LNCaP clone FGC (cell line): Measurements from ENCODE around the gene CYB561D1.

Source experiments
- DNase-seq: peaks from one replicate; pipeline ENCODE4 v3.0.0-alpha.2; 2011; ENCODE audit warnings: low read depth
- H3K4me3 ChIP-seq: 2 replicates; pipeline ENCODE4 v1.5.1; 2011; ENCODE audit warnings: mild to moderate bottlenecking, low read depth, low read length, control low read depth
- CTCF ChIP-seq: IDR thresholded peaks from 2 replicates; pipeline ENCODE4 v1.5.1; 2012; ENCODE audit warnings: mild to moderate bottlenecking; ENCODE audit not compliant: control insufficient read depth, insufficient read depth; ENCODE audit errors: extremely low read depth

CYB561D1 gene

GRCh38 chr1:109521002-109521951 is 27.4 kb downstream of the CYB561D1 start:
- no peak for DNase-seq
- H3K4me3 ChIP-seq = no peak overlapping the region
- no peak for TF ChIP-seq CTCF

GRCh38 chr1:109522026-109522425 is 28.1 kb downstream of the CYB561D1 start:
- no peak for TF ChIP-seq CTCF
- DNase-seq = no peak
- H3K4me3 ChIP-seq = no peak overlapping the region

DNA sequence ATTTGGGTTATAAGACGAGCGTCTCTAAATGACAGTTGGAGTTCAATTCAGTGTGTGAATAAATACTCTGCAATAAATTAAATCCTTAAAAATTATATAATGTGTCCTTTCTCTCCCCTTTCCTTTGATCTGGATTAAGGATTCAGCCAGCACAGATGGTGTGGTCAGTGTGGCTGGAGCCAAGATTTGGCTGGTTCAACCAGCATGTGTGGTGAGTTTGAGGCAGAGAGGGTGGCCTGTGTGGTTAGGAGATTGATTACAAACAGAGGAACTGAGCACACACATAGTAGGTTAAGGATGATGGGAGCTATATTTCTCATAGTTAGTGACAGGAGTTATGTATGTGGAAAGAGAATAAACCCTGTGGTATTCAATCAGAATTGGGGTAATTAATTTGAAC is 29.8 kb downstream of the CYB561D1 start:
- TF ChIP-seq CTCF = no peak
- no peak overlapping the region for H3K4me3 ChIP-seq
- no peak for DNase-seq

DNA sequence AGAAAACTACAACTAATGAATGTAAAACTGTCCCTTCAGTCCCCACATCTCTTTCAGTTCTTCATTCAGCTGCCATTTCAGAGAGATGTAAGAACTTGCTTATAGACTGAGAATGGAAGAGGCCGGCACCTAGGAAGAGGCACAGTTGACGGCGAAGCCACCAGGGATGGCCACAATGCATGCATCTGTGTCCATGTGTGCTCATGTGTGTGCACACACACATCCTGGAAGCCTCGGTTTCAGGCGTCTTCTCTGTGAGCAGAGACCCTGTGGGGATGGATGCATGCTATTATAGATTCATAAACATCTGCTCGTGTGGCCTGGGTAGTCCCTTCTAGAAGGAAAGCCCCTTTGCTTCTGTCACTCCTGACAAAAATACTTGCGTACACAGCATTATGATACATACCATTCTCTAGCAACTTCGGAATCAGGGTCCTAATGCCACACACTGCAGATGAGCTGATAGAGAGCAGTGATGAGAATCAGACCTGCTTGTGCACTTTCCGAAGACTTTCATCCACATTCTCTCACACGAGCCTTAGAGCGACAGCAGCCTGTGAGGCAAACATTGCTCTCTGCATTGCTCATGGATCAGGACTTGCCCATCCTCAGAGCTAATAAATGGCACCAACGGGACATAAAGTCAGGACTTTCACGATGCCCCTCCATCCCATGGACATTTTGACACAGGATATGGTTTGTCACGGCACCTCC is 33.4 kb downstream of the CYB561D1 start:
- DNase-seq = no peak
- H3K4me3 ChIP-seq = no peak overlapping the region
- no peak for TF ChIP-seq CTCF

DNA sequence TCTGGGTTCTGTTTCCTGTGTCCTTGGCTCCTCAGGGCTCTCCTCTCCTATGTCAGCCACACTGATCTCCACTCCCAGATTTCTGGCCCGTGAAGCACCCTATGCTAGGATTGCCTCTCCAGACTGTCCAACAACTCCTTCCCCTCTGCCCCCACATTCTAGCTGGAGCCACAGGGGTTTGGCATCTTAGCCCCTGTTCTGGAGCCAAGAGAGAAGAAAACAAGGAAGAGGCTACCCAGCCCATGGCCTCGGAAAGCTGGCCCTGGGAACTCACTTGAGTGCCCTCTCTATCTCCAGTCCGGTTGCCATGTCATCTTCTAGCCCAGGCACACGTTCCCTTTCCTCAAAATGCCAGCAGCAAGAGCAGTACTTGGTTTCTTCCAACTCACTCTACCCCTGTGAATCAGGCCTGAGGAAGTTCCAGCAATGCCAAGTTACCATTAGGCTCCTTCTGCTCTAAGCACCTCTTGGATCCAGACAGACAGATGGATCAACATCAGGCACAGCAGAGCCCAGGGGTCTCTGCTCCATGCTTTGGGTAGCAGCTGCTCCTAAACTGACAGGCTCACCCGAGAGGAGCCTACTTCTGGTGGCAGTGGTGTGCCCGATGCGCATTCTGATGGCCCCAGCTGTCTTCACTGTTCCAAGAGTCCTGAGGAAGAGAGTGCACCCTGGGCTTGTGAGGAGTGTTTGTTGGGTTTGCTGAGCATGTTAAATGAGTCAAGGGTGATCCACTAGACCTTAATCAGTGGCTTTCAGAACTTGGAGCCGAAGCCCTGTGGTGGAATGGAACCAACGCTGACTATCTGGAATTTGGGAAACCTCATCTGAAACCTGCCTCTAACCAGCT is 34.2 kb downstream of the CYB561D1 start:
- DNase-seq = no peak
- TF ChIP-seq CTCF = no peak
- no peak overlapping the region for H3K4me3 ChIP-seq

DNA sequence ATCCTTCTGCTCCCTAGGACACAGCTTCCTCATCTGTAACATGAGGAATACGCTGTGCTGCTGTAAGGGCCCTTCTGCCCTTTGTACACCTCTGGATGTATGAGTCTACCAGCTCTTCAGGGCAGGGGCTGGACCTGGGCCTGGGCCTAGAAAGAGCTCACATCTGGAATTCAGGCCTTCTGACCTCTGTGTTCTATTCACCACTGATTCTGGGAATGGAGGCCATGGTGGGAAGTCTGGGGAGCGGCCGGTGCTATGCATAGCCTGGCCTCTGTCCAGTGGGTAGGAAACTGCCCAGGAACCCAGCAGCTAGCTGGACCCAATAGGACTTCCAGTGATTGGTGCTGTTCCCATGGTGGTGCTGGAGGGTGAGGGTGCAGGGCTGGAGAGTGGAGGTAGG is 34.8 kb downstream of the CYB561D1 start:
- no peak for TF ChIP-seq CTCF
- no peak for DNase-seq
- H3K4me3 ChIP-seq = no peak overlapping the region
